SK-N-SH treated with all-trans-retinoic acid at 6 μM for 48 hours (cell line): ENCODE measurements around the gene SIAH2.

ENCODE experiments used
- ATAC-seq: fragments of 200-7000 bp; cut with Tn5 transposase; 3 replicates; pipeline ENCODE4 v1.9.1; 2020; ENCODE audit warnings: mild to moderate bottlenecking, moderate library complexity
- ARNTL ChIP-seq: fragments of 450-650 bp; formaldehyde crosslinking; IDR thresholded peaks from 2 replicates; pipeline ENCODE4 v1.5.0; 2020; ENCODE audit warnings: low read depth, mild to moderate bottlenecking, moderate library complexity, borderline replicate concordance
- BACH2 ChIP-seq: fragments of 250-450 bp; sonication (Bioruptor Pico); IDR thresholded peaks from 2 replicates; pipeline ENCODE4 v1.9.0; 2021; ENCODE audit warnings: mild to moderate bottlenecking, borderline replicate concordance
- ESRRG ChIP-seq: fragments of 250-450 bp; sonication (Bioruptor Pico); IDR thresholded peaks from 2 replicates; pipeline ENCODE4 v1.6.1; 2021; ENCODE audit warnings: mild to moderate bottlenecking
- GLIS3 ChIP-seq: fragments of 250-450 bp; sonication (Bioruptor Pico); IDR thresholded peaks from 2 replicates; pipeline ENCODE4 v1.5.0; 2020; ENCODE audit warnings: mild to moderate bottlenecking, moderate library complexity
- ISL1 ChIP-seq: fragments of 250-450 bp; sonication (Bioruptor Pico); IDR thresholded peaks from 2 replicates; pipeline ENCODE4 v2.1.2; 2022; ENCODE audit warnings: mild to moderate bottlenecking, moderate library complexity
- OSR1 ChIP-seq: fragments of 250-450 bp; sonication (Bioruptor Pico); IDR thresholded peaks from 2 replicates; pipeline ENCODE4 v1.8.0; 2022; ENCODE audit warnings: moderate library complexity, mild to moderate bottlenecking, inconsistent platforms
- PPARA ChIP-seq: fragments of 250-450 bp; sonication (Bioruptor Pico); IDR thresholded peaks from 2 replicates; pipeline ENCODE4 v1.5.0; 2020; ENCODE audit warnings: mild to moderate bottlenecking, borderline replicate concordance
- SNAI2 ChIP-seq: fragments of 250-450 bp; sonication (Bioruptor Pico); IDR thresholded peaks from 2 replicates; pipeline ENCODE4 v1.5.0; 2020; ENCODE audit warnings: mild to moderate bottlenecking, moderate library complexity
- TCF4 ChIP-seq: fragments of 250-450 bp; sonication (Bioruptor Pico); IDR thresholded peaks from 2 replicates; pipeline ENCODE4 v1.8.0; 2021; ENCODE audit warnings: mild to moderate bottlenecking, moderate library complexity, borderline replicate concordance
- TOX ChIP-seq: fragments of 250-450 bp; sonication (Bioruptor Pico); IDR thresholded peaks from 2 replicates; pipeline ENCODE4 v1.8.0; 2021; ENCODE audit warnings: mild to moderate bottlenecking, moderate library complexity, borderline replicate concordance
- TSHZ2 ChIP-seq: fragments of 250-450 bp; sonication (Bioruptor Pico); IDR thresholded peaks from 2 replicates; pipeline ENCODE4 v1.5.0; 2020; ENCODE audit warnings: mild to moderate bottlenecking, moderate library complexity
- ZC3H10 ChIP-seq: fragments of 250-450 bp; sonication (Bioruptor Pico); IDR thresholded peaks from 2 replicates; pipeline ENCODE4 v1.5.1; 2021; ENCODE audit warnings: mild to moderate bottlenecking, moderate library complexity
- ZFP3 ChIP-seq: fragments of 250-450 bp; sonication (Bioruptor Pico); IDR thresholded peaks from 2 replicates; pipeline ENCODE4 v1.5.0; 2020; ENCODE audit warnings: mild to moderate bottlenecking, moderate library complexity
- ZNF565 ChIP-seq: fragments of 450-650 bp; formaldehyde crosslinking; conservative IDR thresholded peaks from 2 replicates; pipeline ENCODE4 v1.5.0; 2020; ENCODE audit warnings: low read depth, mild to moderate bottlenecking, moderate library complexity
- ZNF70 ChIP-seq: fragments of 450-650 bp; formaldehyde crosslinking; IDR thresholded peaks from 2 replicates; pipeline ENCODE4 v1.5.0; 2020; ENCODE audit warnings: mild to moderate bottlenecking, moderate library complexity
- ZNF8 ChIP-seq: fragments of 450-650 bp; formaldehyde crosslinking; IDR thresholded peaks from 2 replicates; pipeline ENCODE4 v1.5.0; 2020; ENCODE audit warnings: mild to moderate bottlenecking, moderate library complexity
- TF ChIP-seq, protein P1 (sequence below): fragments of 250-450 bp; sonication (Bioruptor Pico); IDR thresholded peaks from 2 replicates; pipeline ENCODE4 v1.5.1; 2021; ENCODE audit warnings: mild to moderate bottlenecking, moderate library complexity
- TF ChIP-seq, protein P2 (sequence below): fragments of 250-450 bp; sonication (Bioruptor Pico); IDR thresholded peaks from 2 replicates; pipeline ENCODE4 v1.8.0; 2020; ENCODE audit warnings: mild to moderate bottlenecking, moderate library complexity, borderline replicate concordance
- TF ChIP-seq, protein P3 (sequence below): fragments of 250-450 bp; sonication (Bioruptor Pico); IDR thresholded peaks from 2 replicates; pipeline ENCODE4 v1.8.0; 2021; ENCODE audit warnings: low read depth, mild to moderate bottlenecking, moderate library complexity, borderline replicate concordance

The SIAH2 gene

GRCh38 chr3:150734795-150735119 lies 28.2 kb downstream of the SIAH2 start:
- TF ChIP-seq GLIS3 (CRISPR knock-in tag) (no peak), PPARA (no peak), ZNF8 (no peak)
- no peak for ATAC-seq

DNA sequence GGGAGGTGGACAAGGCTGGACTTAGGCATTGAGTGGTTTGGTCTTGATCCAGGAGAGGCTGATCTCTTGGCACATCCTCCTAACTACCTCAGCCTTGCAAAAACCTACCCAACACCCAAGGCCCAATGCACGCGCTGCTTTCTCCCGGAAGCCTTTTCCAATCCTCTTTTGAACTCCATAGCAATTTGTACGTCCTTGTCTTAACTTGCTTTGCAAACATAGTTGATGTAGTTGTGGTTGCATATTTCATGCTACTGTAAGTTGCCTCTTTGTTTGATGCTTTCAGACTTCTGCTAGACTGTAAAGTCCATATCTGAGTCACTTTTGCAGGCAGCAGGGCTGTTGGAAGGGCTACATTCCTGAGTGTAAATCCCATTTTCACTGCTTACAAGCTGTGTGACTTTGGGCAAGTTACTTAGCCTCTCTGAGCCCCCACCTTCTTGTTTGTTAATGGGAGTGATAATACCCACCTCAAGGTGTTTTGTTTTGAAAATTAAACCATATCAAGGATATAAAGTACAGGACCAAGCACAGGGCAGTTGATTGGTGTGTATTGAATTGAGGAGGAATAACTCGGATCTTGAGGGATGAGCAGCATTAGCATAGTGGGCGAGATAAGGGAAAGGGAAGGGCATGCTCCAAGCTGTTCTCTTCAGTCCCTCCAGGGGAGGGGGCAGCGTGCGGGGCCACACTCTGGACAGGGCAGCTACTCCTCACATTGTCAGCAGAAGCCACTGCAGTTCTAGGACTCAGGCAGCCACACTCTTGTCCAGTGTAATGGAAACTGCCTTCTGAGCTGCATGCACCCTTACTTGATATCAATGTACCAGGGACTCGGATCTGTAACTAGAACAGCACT lies 28.8 kb downstream of the SIAH2 start:
- TF ChIP-seq TCF4 (CRISPR knock-in tag) (no peak), ARNTL (CRISPR knock-in tag) (no peak), ISL1 (CRISPR knock-in tag) (no peak), TOX (CRISPR knock-in tag) (no peak), ZFP3 (CRISPR knock-in tag) (no peak), ESRRG (CRISPR knock-in tag) (no peak), ZC3H10 (CRISPR knock-in tag) (no peak), ZNF70 (CRISPR knock-in tag) (no peak), SNAI2 (CRISPR knock-in tag) (no peak)
- TF ChIP-seq, all 23 proteins: peak for 0
- no peak for ATAC-seq

DNA sequence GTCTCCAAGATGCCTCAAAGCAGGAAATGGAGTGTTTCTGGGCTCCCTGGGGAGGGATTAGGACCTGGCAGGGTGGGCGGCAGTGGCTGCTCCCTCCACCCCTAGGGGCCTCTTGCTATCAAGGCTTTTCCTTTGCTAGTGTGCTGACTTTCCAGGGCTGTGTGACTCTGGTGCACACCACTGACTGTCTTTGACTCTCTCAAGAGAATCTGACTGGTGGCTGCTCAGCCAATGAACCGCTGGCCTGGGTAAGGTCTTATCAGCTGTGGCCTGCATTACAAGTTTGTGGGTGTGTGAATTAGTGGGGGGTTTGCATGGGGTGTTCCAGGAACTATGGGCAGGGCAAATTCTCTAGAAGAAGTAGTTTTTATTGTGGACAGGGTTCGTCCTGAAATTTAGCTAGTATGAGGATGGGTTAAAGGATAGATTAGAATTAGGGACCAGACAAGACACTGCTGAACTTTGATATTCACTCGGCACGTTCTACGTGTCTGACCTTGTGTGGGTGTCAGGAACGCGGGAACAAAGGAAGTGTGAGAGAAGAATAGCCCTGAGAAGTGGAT lies 29.5 kb downstream of the SIAH2 start:
- no peak for TF ChIP-seq ZFP3 (CRISPR knock-in tag)
- TF ChIP-seq, protein P1, sequence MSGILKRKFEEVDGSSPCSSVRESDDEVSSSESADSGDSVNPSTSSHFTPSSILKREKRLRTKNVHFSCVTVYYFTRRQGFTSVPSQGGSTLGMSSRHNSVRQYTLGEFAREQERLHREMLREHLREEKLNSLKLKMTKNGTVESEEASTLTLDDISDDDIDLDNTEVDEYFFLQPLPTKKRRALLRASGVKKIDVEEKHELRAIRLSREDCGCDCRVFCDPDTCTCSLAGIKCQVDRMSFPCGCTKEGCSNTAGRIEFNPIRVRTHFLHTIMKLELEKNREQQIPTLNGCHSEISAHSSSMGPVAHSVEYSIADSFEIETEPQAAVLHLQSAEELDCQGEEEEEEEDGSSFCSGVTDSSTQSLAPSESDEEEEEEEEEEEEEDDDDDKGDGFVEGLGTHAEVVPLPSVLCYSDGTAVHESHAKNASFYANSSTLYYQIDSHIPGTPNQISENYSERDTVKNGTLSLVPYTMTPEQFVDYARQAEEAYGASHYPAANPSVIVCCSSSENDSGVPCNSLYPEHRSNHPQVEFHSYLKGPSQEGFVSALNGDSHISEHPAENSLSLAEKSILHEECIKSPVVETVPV (CRISPR knock-in tag), result no peak
- no peak for ATAC-seq

DNA sequence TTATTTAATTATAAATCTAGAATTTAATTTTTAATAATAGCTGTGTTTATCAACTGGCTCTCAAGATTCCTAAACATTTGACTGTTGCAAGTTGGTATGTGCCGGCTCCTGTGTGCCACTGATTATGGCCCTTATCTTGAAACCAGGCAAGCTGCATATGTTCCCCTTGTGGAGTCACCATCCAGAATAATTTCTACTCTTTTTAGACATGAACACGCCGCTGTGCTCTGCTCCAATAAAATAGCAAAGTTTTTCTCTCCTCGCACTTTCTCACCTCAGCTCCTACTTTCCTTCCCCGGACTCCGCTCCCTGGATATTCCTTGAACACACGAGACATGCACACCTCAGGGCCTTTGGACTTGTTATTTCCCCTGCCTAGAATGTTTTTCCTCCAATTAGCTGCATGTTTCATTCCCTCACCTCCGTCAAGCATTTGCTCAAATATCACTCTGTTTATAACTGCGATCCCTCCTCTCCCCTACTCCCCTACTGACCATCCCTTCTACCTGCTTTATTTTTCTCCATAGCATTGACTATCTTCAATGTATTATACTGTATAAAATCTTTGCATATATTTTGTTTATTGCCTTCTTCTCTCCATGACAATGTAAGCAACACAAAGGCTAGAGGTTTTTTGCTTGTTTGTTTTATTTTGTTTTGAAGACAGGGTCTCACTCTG lies 33.1 kb downstream of the SIAH2 start:
- TF ChIP-seq, protein P2, sequence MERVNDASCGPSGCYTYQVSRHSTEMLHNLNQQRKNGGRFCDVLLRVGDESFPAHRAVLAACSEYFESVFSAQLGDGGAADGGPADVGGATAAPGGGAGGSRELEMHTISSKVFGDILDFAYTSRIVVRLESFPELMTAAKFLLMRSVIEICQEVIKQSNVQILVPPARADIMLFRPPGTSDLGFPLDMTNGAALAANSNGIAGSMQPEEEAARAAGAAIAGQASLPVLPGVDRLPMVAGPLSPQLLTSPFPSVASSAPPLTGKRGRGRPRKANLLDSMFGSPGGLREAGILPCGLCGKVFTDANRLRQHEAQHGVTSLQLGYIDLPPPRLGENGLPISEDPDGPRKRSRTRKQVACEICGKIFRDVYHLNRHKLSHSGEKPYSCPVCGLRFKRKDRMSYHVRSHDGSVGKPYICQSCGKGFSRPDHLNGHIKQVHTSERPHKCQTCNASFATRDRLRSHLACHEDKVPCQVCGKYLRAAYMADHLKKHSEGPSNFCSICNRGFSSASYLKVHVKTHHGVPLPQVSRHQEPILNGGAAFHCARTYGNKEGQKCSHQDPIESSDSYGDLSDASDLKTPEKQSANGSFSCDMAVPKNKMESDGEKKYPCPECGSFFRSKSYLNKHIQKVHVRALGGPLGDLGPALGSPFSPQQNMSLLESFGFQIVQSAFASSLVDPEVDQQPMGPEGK, result no peak
- TF ChIP-seq TSHZ2 (CRISPR knock-in tag) (no peak), ZNF565 (CRISPR knock-in tag) (no peak), BACH2 (no peak), ARNTL (CRISPR knock-in tag) (no peak), OSR1 (CRISPR knock-in tag) (no peak), ZC3H10 (CRISPR knock-in tag) (no peak), GLIS3 (CRISPR knock-in tag) (no peak), PPARA (no peak), ZFP3 (CRISPR knock-in tag) (no peak)
- TF ChIP-seq, protein P3, sequence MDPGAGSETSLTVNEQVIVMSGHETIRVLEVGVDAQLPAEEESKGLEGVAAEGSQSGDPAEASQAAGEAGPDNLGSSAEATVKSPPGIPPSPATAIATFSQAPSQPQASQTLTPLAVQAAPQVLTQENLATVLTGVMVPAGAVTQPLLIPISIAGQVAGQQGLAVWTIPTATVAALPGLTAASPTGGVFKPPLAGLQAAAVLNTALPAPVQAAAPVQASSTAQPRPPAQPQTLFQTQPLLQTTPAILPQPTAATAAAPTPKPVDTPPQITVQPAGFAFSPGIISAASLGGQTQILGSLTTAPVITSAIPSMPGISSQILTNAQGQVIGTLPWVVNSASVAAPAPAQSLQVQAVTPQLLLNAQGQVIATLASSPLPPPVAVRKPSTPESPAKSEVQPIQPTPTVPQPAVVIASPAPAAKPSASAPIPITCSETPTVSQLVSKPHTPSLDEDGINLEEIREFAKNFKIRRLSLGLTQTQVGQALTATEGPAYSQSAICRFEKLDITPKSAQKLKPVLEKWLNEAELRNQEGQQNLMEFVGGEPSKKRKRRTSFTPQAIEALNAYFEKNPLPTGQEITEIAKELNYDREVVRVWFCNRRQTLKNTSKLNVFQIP, result no peak
- TF ChIP-seq, protein P1 (CRISPR knock-in tag), result no peak
- no peak for ATAC-seq
